Cardiac muscle cell (in vitro differentiated cells and primary cell): ENCODE data around the gene UNC5A. TPM values are rescaled to one million over a fixed set of nuclear protein-coding genes. Genes with fewer than 3 reads are reported as not detected.

ENCODE experiments used
- DNase-seq, 2 donors: peaks; one replicate each; pipeline versions ENCODE4 v3.0.0 to v3.0.0-alpha.2; 2010 to 2017; ENCODE audit warnings: low read depth in 1 of 2, low spot score in 1 of 2
- H3K27ac ChIP-seq: fragments of 200-600 bp; sonication (generic); 2 replicates; pipeline ENCODE4 v1.5.1; 2016
- H3K27me3 ChIP-seq: fragments of 200-600 bp; sonication (generic); 2 replicates; pipeline ENCODE4 v1.6.0; 2016; ENCODE audit warnings: control low read depth
- H3K36me3 ChIP-seq: fragments of 200-600 bp; sonication (generic); 2 replicates; pipeline ENCODE4 v1.5.1; 2016; ENCODE audit warnings: control low read depth
- H3K4me1 ChIP-seq: fragments of 200-600 bp; sonication (generic); 2 replicates; pipeline ENCODE4 v1.8.1; 2017; ENCODE audit warnings: low read depth, mild to moderate bottlenecking, mixed run types
- H3K4me3 ChIP-seq: fragments of 200-600 bp; sonication (generic); 2 replicates; pipeline ENCODE4 v1.5.1; 2016; ENCODE audit warnings: mild to moderate bottlenecking
- H3K9me3 ChIP-seq: fragments of 200-600 bp; sonication (generic); 2 replicates; pipeline ENCODE4 v1.5.1; 2017; ENCODE audit warnings: low read depth, mild to moderate bottlenecking, control low read depth
- polyA plus RNA-seq: library from polyadenylated mRNA; unstranded; fragments of >200 nt; fragmentation: Nextera tagmentation; extraction: Ambion mirVana; gene quantifications from 2 replicates; pipeline ENCODE4 v1.2.1, GENCODE V29; 2016
- total RNA-seq: library from RNA; depleted of rRNA; stranded (reverse); fragments of >200 nt; gene quantifications from 2 replicates; pipeline ENCODE4 v1.2.3, GENCODE V29; 2016
- TF ChIP-seq, protein P1 (sequence below): IDR thresholded peaks from 2 replicates; pipeline ENCODE4 v1.5.1; 2012; ENCODE audit warnings: low read depth, mild to moderate bottlenecking, low read length

UNC5A gene
- total and polyA plus RNA-seq, 2 experiments from 2014 or later, result 0.26 to 0.86 TPM

- DNase-seq, result no peak
- no peaks in the 10 kb centered on the region for H3K36me3 ChIP-seq
- H3K9me3 ChIP-seq, result no peaks in the 10 kb centered on the region
- no peaks in the 10 kb centered on the region for H3K27me3 ChIP-seq
- no peak overlapping the region for H3K4me3 ChIP-seq
- H3K4me1 ChIP-seq, result no peaks in the 10 kb centered on the region
- no peak overlapping the region for H3K27ac ChIP-seq
- TF ChIP-seq, protein P1, sequence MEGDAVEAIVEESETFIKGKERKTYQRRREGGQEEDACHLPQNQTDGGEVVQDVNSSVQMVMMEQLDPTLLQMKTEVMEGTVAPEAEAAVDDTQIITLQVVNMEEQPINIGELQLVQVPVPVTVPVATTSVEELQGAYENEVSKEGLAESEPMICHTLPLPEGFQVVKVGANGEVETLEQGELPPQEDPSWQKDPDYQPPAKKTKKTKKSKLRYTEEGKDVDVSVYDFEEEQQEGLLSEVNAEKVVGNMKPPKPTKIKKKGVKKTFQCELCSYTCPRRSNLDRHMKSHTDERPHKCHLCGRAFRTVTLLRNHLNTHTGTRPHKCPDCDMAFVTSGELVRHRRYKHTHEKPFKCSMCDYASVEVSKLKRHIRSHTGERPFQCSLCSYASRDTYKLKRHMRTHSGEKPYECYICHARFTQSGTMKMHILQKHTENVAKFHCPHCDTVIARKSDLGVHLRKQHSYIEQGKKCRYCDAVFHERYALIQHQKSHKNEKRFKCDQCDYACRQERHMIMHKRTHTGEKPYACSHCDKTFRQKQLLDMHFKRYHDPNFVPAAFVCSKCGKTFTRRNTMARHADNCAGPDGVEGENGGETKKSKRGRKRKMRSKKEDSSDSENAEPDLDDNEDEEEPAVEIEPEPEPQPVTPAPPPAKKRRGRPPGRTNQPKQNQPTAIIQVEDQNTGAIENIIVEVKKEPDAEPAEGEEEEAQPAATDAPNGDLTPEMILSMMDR, result no peak
Measured at GRCh38 chr5:176769911-176770310, 40.4 kb upstream of the UNC5A start.

GRCh38 chr5:176770431-176770830 is 39.9 kb upstream of the UNC5A start:
- DNase-seq, result no peak
- no peaks in the 10 kb centered on the region for H3K36me3 ChIP-seq

DNA sequence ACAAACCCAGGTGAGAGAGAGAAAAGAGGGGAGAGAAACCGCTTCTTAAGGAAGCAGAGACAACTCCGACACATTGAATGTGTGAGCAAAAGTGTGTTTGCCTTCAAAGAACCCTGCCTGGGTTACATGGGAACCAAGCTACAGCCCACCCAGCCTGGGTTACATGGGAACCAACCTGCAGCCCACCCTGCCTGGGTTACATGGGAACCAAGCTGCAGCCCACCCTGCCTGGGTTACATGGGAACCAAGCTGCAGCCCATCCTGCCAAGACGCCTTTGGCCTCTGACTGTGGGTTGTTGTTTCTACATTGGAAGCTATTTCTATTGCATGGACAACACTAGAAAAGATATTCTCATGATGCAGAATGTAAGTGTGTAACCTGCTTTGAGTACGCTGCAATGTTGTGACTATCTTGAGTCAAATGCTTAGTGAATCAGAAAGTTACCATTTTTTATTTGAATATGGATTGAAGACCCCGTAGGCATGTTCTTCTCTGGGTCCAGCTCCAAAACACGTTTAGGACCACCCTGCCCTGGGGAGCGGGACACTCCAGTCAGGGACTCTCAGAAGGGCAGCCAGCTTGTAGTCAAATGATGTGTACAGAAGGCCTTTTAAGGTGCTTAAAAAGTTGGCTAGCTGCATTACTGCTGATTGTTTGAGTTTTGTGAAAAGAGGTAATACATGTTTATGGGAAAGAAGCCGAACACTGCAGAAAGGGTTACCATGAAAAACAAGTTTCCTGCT is 39.1 kb upstream of the UNC5A start:
- H3K27me3 ChIP-seq, result no peaks in the 10 kb centered on the region
- DNase-seq, result no peak
- H3K36me3 ChIP-seq, result no peaks in the 10 kb centered on the region
- no peak overlapping the region for H3K27ac ChIP-seq
- no peaks in the 10 kb centered on the region for H3K9me3 ChIP-seq
- TF ChIP-seq, protein P1, result no peak
- no peaks in the 10 kb centered on the region for H3K4me1 ChIP-seq
- H3K4me3 ChIP-seq, result no peak overlapping the region

More at GRCh38 chr5:176770431-176770830, 39.9 kb upstream of the UNC5A start:
- H3K27ac ChIP-seq, result no peak overlapping the region
- TF ChIP-seq, protein P1, result no peak
- H3K4me1 ChIP-seq, result no peaks in the 10 kb centered on the region
- H3K27me3 ChIP-seq, result no peaks in the 10 kb centered on the region
- no peak overlapping the region for H3K4me3 ChIP-seq
- no peaks in the 10 kb centered on the region for H3K9me3 ChIP-seq

- H3K27me3 ChIP-seq, result no peaks in the 10 kb centered on the region
- no peaks in the 10 kb centered on the region for H3K36me3 ChIP-seq
- TF ChIP-seq, protein P1, result no peak
- no peaks in the 10 kb centered on the region for H3K9me3 ChIP-seq
- H3K4me1 ChIP-seq, result no peaks in the 10 kb centered on the region
- no peak overlapping the region for H3K4me3 ChIP-seq
- DNase-seq, result no peak
- H3K27ac ChIP-seq, result no peak overlapping the region
Measured at GRCh38 chr5:176772271-176773210, 37.8 kb upstream of the UNC5A start.

DNA sequence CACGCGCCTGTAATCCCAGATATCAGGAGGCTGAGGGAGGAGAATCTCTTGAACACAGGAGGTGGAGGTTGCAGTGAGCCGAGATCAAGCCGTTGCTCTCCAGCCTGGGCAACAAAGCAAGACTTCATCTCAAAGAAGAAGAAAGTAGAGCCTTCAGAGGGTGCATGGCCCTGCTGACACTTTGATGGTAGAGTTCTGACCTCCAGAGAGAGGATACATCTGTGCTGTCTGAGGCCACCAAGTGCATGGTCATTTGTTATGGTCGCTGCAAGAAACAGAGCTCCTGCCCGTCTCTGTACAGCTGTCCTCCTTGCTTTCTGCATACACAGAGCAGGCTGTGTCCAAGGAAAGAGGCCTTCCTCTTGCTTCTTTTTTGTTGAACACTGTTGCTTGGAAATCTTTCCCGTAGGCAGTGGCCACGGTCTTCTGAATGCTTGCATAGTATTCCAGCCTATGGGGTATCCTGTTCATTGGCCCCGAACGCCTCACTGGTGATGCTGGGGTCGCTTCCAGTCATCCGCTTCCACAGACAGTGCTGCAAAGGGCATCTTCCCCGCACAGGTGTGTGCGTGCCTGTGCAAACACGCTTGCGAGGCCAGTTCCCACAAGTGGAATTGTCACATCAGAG is 36.8 kb upstream of the UNC5A start:
- no peak overlapping the region for H3K4me3 ChIP-seq
- TF ChIP-seq, protein P1, result no peak
- no peaks in the 10 kb centered on the region for H3K9me3 ChIP-seq
- no peaks in the 10 kb centered on the region for H3K4me1 ChIP-seq
- no peaks in the 10 kb centered on the region for H3K36me3 ChIP-seq
- DNase-seq, result no peak
- H3K27me3 ChIP-seq, result no peaks in the 10 kb centered on the region
- H3K27ac ChIP-seq, result no peak overlapping the region
